HS-5 (cell line): ENCODE measurements around the gene MORC3.
"Not testable (repeated sequence)": the region's sequence is repeated elsewhere in the genome, so short reads cannot be mapped to it uniquely, and the experiment has no call there.

Source experiments
- DNase-seq: peaks from one replicate; pipeline ENCODE4 v3.0.0-alpha.2; 2012; ENCODE audit warnings: low read depth

The MORC3 gene

DNA sequence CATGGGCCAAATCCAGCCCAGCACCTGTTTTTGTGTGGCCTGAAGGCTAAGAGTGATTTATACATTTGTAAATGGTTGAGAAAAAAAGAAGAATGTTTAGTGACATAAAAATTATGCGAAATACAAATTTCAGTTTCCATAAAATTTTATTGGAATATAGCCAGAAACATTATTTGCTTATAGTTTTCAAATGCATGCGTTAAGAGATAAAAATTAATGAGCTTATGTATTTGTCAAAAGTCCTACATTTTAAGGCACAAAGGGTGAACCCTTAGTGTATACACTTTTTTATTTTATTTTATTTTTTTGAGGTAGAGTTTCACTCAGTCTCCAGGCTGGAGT lies 2.1 kb downstream of the MORC3 start:
- DNase-seq: no peak

DNA sequence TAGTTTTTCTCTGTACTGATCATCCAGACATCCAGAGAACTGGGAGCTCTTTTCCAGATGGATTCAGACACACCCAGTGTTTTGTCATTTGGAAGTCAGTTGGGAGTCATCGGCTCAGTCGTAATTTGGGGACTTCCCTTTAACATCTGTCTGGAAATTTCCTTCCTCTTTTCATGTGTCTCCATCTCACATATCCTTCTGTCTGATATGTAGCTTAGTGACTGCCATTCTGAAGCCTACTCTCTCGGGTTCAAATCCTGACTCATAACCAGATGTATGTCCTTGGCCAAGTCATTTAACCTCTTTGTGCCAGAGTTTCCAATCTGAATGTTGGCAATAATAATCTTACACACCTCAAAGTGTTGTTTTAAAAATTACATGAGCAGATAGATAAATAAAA lies 3.0 kb downstream of the MORC3 start:
- no peak for DNase-seq

DNA sequence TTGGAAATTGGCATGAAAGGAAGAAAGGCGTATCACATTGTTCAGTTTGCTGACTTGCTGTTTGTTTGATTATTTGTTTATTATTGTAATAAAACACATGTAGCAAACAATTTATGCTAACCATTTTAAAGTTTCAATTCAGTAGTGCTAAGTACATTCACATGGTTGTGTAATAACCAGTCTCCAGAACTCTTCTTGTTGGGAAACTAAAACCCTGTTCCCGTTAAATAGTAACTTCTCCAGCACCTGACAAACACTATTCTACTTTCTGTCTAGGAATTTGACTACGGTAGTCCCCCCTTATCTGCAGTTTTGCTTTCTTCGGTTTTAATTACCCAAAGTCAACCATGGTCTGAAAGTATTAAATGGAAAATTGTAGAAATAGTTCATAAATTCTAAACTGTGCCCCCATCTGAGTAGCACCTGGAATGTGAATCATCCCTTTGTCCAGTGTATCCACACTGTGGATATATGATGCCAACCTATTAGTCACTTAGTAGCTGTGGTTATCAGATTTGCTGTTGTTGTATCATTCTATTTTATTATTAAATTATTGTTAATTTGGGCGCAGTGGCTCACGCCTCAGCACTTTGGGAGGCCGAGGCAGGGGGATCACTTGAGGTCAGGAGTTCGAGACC lies 5.5 kb downstream of the MORC3 start:
- DNase-seq: peak; percentile 29

DNA sequence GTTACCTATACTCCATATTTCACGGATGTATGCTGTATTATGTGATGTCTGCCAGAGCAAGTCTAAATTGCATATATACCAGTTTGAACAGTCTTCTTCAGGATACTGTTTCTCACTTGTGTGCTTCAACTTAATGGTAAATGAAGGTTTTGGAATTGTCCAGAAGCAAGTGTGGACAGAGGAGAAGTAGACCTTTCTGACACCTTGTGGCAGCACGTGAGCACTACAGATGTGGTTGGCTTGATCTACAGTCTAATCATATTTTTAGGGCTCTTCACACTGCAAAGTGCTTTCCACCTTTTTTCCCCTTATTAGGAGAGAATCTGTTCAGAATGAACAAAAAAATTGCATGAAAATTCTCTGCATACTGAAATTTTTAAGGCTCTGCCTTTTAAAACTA lies 10.9 kb downstream of the MORC3 start:
- DNase-seq: no peak

DNA sequence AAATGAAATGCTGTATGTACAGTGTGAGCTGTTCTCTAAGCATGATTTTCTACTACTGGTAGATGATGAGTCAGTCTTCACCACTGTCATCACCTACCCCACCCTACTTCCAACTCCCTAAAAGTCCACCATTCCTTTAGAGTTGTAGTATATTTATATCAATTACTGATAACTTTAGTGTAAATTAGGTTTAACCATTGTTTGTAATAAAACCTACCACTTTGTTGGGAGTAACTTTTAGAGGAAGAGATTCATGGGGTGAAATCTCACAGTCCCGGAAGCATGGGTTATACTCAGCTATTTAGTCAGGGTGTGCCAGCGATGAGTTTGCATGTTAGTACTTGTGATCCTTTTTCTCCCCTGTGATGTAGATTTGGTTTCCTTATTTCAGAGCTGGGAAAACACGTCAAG lies 17.1 kb downstream of the MORC3 start:
- peak; percentile 41 for DNase-seq

DNA sequence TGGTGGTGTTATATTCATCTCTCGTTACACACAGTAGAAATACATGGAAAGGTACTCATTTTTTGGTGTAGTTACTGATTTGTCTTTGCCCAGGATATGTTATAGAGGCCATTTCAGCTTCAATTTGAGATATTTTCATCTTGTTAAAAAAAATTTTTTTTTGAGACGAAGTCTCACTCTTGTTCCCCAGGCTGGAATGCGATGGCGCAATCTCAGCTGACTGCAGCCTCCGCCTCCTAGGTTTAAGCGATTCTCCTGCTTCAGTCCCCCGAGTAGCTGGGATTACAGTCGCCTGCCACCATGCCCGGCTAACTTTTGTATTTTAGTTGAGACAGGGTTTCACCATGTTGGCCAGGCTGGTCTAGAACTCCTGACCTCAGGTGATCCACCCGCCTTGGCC lies 19.0 kb downstream of the MORC3 start:
- no peak for DNase-seq

DNA sequence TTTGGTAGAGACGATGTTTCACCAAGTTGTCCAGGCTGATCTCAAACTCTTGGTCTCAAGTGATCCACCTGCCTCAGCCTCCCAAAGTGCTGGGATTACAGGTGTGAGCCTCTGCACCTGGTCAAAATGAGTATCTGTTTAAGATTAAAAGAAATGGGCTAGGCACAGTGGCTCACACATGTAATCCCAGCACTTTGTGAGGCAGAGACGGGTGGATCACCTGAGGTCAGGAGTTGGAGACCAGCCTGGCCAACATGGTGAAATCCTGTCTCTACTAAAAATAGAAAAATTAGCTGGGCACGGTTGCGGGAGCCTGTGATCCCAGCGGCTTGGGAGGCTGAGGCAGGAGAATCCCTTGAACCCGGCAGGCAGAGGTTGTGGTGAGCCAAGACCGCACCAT lies 22.6 kb downstream of the MORC3 start:
- not testable (repeated sequence) for DNase-seq

DNA sequence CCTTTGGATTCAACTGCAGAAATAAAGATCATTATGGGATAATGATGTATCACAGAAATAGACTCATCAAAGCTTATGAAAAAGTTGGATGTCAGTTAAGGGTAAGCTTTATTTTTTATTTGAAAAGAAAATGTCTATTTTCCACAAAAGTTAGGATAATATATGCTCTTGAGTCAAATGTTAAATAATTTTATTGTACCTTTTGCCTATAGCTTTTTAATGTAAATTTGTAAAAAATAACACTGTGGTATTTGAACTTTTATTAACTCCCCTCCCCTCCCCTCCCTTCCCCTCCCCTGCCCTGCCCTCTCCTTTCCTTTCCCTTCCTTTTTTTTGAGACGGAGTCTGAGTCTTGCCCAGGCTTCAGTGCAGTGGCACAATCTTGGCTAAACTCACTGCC lies 24.9 kb downstream of the MORC3 start:
- DNase-seq: no peak

DNA sequence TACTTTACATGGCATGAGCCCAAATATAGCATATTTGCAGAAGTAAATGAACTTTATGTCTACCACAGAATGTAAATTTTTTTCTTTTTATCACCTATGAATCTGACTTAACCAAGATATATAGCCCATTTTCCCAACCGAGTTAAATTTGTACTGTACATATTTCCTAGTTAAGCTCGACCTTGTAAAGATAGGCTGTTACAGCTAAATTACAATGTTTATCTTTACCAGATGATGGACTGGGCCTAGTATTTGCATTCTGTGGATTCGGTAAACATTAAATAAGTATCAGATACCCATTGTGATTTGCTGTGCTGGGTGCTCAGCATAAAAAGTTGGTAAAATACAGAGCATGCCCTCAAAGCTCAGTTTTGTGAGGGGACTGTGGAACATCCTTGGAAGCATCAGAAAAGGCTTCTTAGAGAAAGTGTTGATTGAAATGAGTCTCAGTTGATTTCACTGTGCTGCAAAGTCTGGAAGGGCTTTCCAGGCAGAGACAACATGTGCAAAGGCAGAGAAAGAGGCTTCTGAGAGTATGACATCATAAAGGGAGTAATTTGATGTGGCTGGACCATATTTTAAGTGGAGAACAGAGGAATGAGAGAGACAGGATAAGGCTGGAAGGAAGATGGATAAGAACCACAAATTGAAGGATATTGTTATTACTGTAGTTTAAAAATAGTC lies 27.4 kb downstream of the MORC3 start:
- DNase-seq: no peak

DNA sequence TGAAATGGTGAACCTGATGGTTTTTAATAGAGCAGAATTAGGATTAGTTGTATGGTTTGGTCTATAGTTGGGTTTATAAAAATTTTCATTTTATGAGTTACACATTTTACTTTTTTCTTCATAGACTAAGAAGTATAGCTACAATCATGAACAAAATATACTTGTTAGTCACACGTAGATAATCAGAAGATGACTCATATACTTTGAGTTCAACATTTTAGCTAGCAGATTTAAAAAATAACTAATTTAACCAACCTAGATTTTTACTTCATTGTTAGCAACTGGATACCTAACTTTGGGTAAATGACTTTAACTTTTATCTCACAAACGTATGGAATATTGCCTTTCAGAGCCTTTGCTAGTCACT lies 27.9 kb downstream of the MORC3 start:
- DNase-seq: peak; percentile 11

DNA sequence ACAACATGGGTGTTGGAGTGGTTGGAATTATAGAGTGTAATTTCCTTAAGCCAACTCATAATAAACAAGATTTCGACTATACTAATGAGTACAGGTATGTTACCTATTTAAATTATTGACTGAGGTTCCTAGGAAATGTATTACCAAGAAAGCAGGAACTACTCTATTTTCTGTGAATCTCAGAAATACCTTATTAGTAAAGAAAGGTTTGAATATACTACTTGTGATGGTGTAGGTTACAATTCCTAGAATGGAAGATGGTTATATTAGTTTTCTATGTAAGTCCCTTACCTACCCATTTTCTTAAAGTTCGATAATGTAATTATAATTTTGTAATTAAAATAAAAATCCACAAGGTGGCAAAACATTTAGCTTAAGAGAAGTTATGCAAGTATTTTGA lies 29.3 kb downstream of the MORC3 start:
- no peak for DNase-seq

DNA sequence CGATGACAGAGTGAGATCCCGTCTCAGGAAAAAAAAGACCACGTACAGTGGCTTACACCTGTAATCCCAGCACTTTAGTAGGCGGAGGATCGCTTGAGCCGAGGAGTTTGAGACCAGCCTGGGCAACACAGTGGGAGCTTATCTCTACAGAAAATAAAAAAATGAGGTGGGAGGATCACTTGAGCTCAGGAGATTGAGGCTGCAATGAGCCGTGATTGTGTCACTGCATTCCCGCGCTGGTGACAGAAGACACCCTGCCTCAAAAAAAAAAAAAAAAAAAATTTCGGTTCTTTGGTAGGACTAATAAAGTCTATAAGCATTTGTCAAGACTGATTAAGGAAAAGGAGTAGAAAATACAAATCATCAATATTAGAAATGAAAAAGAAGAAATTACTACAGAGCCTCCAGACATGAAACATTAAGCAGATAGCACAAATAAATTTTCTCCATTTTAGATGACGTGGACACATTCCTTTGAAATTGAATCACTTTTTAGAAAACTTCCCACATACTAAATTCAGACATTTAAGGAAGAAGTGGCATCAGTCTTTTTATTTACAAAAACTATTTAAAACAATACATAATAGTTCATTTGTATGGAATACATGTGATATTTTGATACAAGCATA lies 30.4 kb downstream of the MORC3 start:
- peak; percentile 32 for DNase-seq

DNA sequence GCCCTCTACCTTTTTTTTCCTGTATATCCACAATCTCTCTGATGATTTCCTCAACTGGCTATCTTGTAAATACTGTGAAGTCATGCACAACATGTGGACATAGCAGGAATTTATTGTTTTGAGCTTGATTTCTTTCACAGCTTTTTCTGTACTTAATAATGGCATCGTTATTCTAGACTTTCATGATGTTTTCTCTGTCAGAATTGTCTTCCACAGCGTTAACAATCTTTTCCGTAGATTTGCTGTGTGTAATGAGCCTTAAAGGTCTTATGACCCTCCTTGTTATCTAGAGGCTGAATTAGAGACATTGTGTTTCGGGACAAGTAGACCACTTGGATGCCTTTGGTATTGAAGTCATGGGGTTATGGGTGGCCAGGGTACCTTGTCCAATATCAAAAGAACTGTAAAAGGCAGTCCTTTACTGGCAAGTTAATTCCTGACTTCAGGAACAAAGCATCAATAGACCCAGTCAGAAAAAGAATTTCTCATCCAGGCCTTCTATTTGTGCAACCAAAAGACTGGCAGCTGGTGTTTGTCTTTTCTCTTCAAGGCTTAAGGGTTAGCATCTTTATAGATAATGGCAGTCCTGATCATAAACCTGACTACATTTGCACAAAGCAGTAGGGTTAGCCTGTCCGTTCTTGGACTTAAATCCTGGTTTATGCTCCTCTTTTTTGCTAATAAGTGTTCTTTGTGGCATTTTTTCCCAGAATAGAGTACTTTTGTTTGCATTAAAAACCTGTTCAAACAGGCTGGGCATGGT lies 35.1 kb downstream of the MORC3 start:
- DNase-seq: no peak

DNA sequence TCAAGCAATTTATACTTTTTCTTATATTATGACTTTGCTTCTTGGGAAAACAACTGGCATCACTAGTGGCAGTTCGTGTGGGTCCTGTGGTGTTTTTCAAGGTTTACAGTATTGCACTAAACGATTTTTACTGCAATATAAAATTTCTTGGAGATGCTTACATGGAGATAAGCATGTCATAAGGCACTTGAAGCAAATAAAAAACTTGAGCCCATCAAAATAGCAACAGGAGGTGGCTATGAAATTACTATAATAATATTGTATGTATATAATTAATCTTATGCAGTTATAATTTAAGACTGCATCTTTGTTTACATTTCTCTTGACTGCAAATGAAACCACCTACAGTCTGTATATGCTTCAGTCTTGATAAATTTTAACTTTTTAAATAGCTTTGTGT lies 35.9 kb downstream of the MORC3 start:
- DNase-seq: no peak

DNA sequence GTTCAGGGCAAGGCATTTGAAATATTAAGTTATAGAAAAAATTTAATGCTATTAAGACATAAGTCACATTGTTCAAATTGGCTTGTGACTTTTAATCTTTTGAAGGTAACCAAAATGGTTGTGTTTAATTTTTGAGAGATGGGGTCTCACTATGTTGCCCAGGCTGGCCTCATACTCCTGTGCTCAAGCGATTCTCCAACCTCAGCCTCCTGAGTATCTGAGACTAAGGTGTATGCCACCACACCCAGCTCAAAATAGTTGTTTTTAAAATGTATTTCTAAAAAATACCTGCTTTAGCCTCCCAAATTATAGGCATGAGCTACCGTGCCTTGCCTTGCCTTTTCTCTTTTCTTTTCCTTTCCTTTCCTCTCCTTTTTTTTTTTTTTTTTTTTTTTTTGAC lies 39.2 kb downstream of the MORC3 start:
- DNase-seq: no peak

DNA sequence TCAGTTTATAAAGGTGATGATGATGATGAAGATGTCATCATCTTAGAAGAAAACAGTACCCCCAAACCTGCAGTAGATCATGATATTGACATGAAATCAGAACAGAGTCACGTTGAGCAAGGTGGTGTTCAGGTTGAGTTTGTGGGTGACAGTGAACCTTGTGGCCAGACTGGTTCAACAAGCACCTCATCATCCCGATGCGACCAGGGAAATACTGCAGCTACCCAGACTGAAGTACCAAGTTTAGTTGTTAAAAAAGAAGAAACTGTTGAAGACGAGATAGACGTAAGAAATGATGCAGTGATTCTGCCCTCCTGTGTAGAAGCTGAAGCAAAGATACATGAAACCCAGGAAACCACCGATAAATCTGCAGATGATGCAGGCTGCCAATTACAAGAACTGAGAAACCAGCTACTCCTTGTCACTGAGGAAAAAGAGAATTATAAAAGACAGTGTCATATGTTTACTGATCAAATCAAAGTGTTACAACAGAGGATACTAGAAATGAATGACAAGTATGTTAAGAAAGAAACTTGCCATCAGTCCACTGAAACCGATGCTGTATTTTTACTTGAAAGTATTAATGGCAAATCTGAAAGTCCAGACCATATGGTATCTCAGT lies 49.2 kb downstream of the MORC3 start:
- no peak for DNase-seq

DNA sequence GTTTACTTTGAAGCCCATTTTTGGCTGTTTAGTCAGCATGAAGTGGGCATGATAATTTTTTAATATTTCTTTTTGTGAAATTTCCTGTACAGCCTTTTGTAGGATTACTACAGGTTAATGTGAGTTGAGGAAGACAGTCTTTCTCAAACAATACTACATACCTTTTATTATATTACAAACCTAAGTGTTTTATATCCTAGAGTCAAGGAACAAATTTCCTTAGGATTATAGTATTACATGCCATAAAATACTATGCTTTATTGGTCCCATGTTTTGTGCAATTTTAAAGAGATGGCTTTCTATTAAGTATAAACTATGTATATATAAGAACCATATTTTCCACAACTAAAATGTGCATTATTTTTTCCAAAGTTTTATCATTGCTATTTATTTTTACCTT lies 56.0 kb downstream of the MORC3 start:
- DNase-seq: no peak

DNA sequence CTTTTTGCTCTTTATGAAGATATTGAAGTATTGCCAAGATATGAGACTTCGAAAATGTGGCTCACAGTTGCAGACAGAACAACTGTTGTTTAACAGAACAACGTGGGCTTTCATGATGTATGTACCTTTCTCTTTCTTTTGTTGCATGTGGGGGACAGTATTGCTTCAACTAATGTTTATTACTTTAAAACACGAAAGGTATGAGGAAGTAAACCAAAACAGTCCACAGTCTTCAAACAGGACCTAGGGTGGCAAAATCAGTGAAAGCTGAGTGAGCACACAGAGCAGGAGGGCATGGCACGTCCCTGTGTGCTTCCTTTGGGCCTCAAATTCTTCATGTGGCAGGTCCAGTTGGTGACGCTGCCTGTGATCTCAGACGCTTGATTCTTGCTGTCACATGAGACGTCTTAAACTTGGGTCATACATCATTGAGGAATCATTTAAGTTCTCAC lies 57.4 kb downstream of the MORC3 start:
- no peak for DNase-seq

DNA sequence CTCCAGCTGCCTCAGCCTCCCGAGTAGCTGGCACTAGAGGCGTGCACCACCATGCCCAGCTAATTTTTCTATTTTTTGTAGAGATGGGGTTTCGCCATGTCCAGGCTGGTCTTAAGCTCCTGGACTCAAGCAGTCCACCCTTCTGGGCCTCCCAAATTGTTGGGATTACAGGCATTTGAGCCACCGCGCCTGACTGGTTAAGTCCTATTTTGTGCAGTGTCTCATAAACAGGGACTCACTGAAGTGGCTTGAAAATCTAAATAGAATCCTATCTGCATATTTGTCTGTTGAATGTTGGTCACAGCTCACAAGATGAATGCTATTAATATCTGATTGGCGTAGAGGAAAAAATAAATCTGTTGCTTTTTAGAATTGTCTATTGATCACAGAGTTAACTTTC lies 59.3 kb downstream of the MORC3 start:
- no peak for DNase-seq

DNA sequence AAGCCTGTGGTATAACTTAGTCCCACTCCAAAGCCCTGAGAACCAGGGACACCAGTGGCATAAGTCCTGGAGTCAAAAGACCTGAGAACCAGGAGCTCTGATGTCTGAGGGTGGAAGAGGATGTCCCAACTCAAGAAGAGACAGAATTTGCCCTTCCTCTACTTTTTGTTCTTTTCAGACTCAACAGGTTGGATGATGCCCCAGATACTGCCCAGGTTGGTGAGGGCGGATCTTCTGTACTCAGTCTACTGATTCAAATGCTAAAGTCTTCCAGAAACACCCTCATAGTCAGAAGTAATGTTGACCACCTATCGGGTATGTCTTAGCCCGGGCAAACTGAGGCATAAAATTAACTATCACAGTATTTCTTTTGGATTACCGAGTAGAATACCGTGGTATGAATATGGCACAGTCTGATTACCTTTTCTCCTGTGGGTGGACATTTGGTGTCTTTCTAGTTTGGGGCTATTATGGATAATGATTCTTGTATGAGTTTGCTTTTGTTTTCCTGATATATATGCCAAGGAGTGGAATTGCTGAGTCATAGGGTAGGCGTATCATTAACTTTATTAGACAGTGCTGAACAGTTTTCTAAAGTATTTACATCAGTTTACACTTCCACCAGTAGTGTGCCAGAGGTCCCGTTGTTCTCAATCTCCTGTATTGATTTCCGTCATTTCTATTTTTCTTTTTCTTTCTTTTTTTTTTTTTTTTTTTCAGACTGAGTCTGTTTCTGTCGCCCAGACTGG lies 62.0 kb downstream of the MORC3 start:
- DNase-seq: no peak

DNA sequence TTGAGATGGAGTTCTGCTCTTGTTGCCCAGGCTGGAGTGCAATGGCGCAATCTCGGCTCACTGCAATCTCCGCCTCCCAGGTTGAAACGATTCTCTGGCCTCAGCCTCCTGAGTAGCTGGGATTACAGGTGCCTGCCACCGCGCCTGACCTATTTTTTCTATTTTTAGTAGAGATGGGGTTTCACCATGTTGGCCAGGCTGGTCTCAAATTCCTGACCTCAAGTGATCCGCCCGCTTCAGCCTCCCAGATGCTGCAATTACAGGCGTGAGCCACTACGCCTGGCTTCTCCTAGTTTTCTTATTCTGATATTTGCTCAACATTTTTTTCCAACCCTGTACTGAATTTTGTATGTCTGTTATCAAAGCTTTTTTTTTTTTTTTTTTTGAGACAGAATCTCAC lies 62.7 kb downstream of the MORC3 start:
- not testable (repeated sequence) for DNase-seq

DNA sequence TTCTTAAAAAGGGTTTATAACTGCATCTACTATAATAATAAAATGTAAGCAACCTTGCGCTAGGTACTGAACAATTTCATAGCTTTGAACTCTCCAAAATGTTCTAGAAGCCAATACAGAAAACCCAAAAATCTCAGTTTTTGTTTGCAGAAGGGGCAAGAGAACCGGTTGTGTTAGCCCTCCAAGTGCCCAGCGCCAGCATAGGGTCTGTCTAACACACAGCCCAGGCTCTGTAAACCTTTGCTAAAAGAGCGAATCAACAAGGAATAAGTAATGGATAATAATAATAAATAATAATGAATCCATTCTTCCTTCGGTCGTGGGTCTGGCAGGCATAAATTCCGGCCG lies 64.9 kb downstream of the MORC3 start:
- no peak for DNase-seq
